ENCODE results near the gene LTBP2. TPM values are rescaled to one million over a fixed set of nuclear protein-coding genes. Genes with fewer than 3 reads are reported as not detected.

The LTBP2 gene
- total RNA-seq, 1 donor: 157 TPM

GRCh38 chr14:74548881-74549280, 63.2 kb downstream of the LTBP2 start:
- TF ChIP-seq, protein P1, sequence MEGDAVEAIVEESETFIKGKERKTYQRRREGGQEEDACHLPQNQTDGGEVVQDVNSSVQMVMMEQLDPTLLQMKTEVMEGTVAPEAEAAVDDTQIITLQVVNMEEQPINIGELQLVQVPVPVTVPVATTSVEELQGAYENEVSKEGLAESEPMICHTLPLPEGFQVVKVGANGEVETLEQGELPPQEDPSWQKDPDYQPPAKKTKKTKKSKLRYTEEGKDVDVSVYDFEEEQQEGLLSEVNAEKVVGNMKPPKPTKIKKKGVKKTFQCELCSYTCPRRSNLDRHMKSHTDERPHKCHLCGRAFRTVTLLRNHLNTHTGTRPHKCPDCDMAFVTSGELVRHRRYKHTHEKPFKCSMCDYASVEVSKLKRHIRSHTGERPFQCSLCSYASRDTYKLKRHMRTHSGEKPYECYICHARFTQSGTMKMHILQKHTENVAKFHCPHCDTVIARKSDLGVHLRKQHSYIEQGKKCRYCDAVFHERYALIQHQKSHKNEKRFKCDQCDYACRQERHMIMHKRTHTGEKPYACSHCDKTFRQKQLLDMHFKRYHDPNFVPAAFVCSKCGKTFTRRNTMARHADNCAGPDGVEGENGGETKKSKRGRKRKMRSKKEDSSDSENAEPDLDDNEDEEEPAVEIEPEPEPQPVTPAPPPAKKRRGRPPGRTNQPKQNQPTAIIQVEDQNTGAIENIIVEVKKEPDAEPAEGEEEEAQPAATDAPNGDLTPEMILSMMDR (IDR thresholded peaks at IDR 0.05; ENCODE audit: insufficient read depth, low read length): no peak
- peak; percentile 33 for DNase-seq (ENCODE audit: low read depth)

DNA sequence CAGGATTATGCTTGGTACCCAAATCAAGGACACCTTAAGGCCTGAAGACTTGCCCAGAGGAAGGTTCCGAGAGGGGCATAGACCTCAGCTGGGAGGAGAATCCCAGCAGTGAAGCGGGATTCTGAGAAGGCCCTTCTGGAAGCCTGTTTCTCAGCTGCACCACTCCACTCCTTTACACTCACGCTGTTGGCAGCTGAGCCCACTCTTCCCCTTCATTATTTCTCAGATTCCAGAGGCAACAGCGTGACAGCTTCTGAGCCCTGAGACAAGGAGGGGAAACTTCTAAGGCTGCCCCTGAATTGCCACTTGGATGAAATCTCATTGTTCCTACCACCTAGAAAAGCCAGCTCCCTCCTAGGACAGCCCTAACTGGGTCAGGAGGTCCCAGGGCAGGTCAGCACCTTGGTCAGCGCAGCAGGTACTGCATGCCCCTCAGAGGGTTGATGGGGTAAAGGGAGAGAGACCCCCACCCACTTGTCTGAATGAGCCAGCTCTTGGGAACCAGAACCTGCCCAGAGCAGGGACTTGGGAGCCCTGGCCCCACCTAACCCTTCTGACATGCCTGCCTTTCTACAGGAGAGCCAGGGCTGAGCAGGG, 64.6 kb downstream of the LTBP2 start:
- TF ChIP-seq, protein P1 (IDR thresholded peaks at IDR 0.05; ENCODE audit: insufficient read depth, low read length): no peak
- DNase-seq (ENCODE audit: low read depth): no peak
- H3K4me3 ChIP-seq (ENCODE audit: low read depth, low read length): no peak overlapping the region

More at GRCh38 chr14:74548881-74549280, 63.2 kb downstream of the LTBP2 start:
- H3K4me3 ChIP-seq (ENCODE audit: low read depth, low read length): no peak overlapping the region

DNA sequence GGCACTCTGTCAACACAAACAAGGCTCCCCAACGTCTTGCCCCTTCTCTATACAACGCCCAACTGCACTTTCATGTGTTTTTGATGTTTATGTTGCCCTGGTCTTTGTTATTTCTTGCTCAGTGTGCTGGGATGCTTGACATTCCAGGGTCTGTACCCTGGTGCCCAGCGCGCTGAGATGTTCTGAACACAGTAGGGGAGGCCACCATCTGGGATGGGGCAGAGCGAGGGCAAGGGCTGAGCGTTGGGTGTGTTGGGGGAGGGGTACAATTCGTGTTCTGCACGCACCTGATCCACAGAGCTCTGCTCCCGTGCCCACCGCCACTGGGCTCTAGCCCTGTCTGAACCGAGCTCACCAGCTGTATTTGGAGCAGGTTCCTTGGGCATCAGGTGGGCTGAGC, 65.6 kb downstream of the LTBP2 start:
- DNase-seq (ENCODE audit: low read depth): no peak
- TF ChIP-seq, protein P1 (IDR thresholded peaks at IDR 0.05; ENCODE audit: insufficient read depth, low read length): no peak
- no peak overlapping the region for H3K4me3 ChIP-seq (ENCODE audit: low read depth, low read length)

DNA sequence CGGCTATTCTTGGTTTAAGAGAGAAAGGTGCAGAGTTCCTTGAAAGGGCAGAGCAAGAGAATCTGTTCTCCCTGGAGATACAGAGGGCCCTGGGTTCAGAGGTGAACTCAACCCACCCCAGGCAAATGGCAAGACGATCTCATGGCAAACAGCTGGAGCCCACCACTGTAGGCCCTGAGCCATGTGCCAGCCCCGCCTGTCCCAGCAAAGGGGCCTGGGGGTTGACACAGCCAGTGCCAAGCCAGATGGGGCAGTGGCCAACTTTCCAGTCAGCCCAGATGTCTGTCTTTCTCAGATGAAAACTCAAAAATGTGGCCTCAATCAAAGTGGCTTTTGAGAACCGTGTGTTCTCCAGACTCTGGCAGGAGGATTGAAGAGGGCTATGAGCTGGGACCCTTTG, 66.7 kb downstream of the LTBP2 start:
- TF ChIP-seq, protein P1 (IDR thresholded peaks at IDR 0.05; ENCODE audit: insufficient read depth, low read length): no peak
- H3K4me3 ChIP-seq (ENCODE audit: low read depth, low read length): no peak overlapping the region
- DNase-seq (ENCODE audit: low read depth): no peak

DNA sequence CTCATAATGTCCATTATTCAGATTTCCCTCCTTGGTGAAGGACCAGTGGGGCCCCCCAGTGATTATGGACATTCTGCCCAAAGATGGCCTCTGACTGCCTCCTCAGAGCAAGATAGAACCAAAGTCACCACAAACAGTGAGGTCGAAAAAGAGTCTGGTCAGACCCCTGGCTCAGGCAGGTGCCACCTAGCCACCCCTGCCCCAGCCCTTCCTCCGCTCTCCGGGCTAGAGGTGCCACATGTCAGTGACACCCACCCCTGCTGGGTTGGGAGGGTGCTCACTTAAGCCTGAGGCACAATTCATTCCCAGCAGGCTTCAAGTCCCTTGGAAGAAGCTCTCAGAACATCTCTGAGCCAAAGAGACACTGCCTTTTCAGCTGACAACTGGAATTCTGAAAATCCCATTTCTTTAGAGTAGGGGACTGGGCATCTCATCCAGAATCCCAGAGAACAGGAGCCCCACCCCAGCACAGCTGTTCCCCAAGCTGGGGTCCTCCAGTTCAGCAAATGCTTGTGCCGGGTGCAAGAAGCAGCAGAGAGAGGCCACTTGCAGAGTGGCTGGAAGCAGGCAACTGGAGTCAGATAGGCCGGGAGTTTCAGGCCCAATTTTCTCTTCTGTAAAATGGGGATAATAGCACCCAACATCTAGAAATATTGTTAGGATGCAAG, 68.1 kb downstream of the LTBP2 start:
- DNase-seq (ENCODE audit: low read depth): no peak

GRCh38 chr14:74542056-74542685, 69.9 kb downstream of the LTBP2 start:
- TF ChIP-seq, protein P1 (IDR thresholded peaks at IDR 0.05; ENCODE audit: insufficient read depth, low read length): no peak
- no peak for DNase-seq (ENCODE audit: low read depth)
- H3K4me3 ChIP-seq (ENCODE audit: low read depth, low read length): no peak overlapping the region

More for the DNA sequence above, 68.1 kb downstream of the LTBP2 start:
- H3K4me3 ChIP-seq (ENCODE audit: low read depth, low read length): no peak overlapping the region
- TF ChIP-seq, protein P1 (IDR thresholded peaks at IDR 0.05; ENCODE audit: insufficient read depth, low read length): no peak

Measured in fibroblast of the aortic adventitia (primary cell).